Activated CD8-positive, alpha-beta memory T cell treated with anti-CD3 and anti-CD28 coated beads for 48 hours (primary cell): Measurements from ENCODE around the gene COQ8B.
A peak's percentile ranks its signal among the peaks of the same experiment; 100 is the strongest.

ENCODE experiments used
- DNase-seq, 3 experiments: peaks; one replicate each; pipeline ENCODE4 v3.0.0-alpha.2; 2020; ENCODE audit warnings: low read depth in 2 of 3, low spot score in 2 of 3

COQ8B gene

DNA sequence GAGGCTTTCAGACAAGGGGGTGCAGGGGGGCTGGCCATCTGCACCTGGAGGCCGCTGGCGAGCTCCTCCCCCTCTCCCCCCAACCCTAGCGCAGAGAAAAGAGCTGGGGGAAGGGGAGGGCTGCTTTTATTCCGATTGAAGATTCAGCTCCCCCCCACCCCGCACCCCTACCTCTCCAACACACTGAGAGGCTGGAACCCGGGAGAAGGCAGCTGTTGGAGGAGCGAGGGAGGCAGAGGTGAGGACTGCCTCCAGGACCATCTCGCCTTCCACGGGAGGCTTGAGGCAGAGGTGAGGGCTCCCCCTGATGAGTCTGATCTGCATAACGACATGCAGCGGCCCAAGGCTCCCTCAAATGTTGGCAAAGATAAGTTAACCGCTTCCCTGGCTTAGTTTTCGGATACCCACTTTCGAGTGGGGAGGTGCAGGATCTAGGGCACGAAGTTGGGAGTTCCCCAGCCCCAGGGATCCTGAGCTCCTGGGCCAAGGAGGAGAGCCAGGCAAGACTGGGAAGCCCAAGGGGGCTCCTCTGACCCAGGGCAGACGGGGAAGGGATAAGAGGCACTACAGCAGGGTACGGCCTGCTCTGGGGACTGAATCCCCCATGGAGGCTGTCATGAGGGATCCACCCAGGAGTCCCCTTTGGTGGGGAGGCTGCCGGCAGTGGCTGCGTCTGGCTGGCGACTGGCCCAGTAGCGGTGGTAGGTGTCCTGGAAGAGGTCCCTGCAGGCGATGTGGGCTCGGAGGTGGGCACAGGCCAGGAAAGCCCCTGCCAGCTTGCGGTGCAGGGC lies 25.1 kb downstream of the COQ8B start:
- DNase-seq, result no peak

DNA sequence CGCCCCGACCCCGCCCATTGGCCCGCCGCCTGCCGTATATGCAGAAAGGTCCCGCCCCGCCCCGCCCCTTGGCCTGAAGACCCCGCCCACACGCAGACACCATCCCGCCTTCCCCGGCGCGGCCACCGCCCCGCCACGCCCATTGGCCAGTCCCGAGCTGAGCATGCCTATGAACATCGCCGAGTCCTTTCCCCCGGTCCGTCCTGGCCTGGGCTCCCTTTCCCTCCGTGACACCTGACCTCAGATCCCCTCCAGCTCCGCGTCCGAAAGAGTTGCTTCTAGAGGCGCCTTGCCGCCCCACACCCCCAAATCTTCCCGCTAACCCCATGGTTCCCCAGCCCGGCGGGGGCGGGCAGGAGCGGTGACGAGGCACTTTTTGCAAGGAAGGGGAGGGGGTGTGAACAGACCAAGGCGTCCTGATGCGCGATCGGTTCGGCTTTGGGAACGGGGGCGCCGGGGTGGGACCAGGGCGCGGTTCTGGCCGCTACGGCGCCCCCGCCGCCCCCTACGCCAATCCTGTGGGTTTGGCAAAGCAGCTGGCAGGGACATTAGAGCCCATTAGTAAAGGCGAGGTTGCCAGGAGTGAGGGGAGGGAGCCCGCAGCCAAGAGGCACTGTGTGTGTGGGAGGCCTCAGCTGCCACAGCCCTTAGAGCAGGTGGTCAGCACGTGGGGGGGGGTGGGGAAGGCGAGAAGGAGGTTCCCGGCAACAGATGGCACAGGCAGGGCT lies 25.8 kb downstream of the COQ8B start:
- DNase-seq, result peak; percentile 77 to 87 (median 79)

DNA sequence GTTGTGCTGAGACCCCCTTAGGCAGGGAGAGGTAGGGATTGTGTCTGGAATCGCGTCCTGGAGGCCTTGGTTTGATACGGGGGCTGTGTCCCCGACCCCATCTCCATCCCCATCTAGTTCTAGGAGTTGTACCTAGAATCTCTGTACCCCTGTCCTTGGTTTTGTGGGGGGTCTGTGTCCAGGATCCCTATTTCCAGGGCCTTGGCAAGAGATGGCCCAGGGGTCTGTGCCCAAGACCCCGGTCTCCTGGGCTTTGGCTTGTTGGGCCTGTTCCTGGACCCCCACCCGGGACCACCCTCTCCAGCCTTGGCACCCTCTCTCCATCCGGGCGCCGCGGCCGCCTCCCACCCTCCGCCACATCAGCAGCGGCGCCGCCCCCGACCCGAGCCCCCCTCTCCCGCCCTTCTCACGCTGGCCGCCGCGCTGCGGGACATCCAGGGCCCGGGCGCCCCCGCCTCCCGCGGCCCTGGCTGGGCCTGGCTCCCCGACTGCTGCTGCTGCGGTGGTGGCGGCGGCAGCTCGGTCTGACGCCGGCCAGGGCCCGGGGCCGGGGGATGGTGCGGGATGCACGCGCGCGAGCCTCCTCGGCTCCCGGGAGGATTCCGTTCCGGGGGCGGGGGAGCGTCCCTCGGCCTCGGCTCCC lies 26.5 kb downstream of the COQ8B start, which contains the start of gene NUMBL:
TSS of gene NUMBL (minus strand) at position 602 of the 643 bp plus-strand sequence. CDS start at position 434, 168 bp downstream.
- DNase-seq, result no peak

DNA sequence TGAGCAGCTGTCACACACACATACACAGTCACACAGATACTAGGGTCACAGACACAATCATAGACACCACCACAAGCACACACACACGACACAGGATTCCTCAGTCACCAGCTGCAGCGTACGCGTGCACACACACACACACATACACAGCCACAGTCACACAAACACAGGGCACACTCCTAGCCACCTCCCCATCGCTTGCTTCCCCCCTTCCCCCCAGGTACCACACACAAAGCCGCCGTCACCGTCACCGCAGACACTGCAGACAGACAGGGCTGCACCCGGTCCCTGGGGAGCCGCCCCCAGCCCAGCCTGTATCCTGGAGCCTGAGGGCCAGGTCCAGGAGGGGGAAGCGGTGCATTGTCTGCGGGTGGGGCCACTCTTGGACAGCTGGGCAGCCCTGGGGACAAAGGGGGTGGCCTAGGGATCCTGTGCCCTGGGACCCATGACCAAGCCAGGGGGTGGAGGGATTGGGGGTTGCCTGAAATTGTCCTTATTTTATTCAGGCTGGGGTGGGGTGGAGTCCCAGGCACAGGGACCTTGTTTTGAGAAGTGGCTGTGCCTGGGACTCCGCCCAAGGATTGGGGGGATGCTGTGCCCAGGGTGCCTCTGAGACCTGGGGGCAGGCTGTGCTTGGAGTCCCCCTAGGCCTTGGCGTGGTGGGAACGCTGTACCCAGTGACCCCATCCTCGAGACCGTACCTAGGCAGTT lies 27.2 kb downstream of the COQ8B start:
- DNase-seq, result no peak

DNA sequence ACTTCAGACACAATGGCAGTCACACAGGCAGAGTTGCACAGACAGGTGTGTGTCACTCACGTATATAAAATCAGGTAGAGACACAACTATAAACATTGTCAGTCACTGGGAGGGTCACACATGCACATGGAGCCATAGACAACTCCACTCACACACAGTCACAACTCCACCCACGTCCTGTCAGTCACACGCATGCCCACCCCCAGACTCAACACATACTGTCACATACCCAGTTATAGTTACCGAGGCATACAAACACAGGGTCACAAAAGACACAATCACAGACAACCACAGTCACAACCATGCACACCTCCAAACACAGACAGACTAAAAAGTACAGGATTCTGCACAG lies 27.7 kb downstream of the COQ8B start:
- no peak for DNase-seq

DNA sequence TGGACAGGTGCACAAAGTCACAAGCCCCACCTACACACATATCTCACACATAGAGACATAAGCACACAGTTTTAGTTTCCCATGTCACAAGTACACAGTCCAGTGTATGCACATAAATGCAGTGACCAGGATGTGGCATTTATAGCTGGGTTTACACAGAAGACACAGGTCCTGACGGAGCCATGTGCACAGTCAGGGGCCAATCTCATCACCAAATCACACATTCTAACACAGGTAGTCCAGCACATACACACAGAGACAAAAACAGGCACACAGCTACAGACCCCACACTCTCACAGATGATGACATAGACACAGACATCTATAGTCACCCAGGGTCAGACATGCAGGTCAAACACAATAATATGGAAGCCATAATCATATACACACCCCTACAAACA lies 28.4 kb downstream of the COQ8B start:
- no peak for DNase-seq

DNA sequence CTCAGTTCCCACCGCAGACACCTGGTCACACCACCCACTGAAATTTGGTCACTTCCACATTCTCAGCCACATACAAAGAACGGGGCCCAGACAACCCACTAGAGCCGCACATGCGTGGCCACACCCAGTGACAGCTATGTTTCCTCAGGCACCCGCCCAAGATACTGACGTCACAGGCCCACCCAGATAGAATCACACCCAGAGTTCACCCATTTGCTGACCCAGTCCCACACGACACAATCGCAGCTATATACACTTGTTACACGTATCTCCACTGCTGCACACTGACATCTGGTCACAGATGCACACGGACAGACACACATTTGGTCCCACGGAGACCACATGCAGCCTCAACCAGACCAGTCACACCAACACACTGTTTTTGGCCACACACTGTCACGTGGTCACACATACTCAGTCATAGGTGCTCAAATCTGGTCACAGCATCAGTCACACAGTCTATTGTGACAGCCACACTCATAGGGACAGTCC lies 29.1 kb downstream of the COQ8B start:
- DNase-seq, result no peak

DNA sequence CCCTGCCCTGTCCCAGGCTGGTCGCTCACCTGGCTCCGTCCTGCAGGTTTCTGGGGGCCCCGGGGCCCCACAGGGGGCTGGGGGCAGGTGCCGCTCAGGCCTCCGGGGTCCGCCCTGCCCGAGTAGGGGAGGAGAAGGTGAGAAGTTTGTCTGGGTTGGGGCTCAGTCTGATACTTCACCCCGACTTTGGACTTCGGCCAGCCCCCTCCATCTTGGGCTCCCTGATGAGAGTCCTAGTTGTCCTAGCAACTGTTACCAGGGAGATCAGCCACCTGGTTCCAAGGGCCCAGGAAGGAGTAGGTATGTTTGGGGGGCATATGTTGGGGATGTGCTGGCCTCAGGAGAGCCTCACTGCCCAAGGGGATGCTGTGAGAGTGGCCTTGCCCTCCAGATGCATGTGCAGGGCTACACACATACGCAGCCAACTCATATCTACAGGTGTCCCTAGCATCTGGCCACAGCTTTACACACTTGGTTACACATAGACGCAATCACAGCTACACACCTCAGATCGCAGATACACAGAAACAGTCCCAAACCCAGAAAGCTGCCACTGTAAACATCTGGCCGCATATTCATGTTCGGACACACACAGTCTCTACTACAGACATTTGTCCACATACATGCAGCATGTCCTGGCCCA lies 29.7 kb downstream of the COQ8B start:
- DNase-seq, result no peak

DNA sequence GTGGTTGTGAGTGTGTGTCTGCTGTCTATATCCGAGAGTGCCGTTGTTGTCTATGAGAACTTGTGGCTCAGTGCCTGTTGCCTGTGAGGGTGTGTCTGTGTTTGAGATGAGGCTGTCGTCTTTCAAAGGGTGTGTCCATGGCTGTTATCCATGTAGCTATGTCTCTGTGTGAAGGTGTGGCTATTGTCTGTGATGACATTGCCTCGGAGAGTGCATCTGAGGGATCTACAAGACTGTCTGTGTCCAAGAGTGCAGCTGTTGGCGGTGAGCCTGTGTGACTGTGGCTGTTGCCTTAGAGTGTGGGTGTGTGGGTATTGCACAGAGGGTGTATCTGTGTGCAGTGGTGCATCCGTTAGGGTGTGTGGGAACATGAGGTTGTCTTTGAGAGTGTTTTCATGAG lies 31.1 kb downstream of the COQ8B start:
- no peak for DNase-seq

DNA sequence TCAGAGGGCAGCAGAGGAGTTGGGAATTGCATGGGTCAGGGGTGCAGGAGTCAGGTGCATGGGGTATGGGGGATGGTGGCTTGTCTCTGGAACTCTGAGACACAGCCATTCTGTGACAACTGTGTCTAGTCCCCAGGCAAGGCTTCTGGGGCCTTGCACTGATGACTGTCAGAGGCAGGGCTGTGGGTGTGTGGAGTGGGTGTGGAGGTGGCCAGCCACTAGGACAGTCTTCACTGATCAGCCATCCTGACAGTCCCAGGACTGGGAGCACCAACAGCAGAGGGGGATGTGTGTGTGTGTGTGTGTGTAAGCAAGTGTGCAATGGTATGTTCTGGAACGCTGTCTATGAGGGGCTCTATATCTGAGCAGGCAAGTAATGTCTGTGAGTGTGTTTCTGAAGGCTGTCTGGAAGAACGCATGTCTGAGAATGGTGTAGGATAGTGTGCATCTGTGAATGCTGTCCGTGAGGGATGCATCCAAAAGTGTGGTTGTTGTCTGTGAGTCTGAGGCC lies 31.6 kb downstream of the COQ8B start:
- no peak for DNase-seq

DNA sequence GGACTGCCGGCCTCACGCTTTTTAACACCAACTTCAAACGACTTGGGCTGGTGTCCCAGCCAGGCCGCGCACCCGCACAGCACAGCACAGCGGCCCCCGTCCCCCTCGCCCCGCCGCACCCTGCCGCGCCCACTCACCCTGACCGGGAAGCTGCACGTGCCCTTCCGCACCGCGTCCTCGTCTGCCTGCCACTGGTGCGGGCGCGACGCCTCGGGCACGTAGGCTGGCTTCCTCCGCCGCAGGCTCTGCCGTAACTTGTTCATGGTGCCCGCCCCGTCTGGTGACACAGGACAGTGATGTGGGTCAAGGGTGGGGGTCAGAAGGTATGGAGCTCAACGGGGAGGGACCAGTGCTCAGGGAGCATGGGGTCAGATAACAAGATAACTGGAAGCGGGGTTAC lies 32.4 kb downstream of the COQ8B start:
- DNase-seq, result no peak

DNA sequence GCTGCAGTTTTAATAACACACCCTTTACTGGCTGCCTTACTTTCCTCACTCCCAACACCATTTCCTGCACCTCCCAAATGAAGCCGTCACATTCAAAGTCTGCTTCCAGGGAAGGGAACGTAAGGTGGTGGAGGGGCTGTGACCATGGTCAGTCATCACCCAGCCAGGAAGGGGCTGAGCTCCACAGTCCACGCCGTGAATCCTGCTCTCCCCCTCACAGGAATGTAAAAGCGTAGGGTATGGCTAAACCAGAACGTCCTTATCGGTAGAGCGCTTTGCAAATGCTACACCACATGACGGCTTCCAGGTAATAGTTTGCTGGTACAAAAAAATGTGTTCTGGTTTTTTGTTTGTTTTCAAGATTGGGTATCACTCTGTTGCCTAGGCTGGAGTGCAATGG lies 33.2 kb downstream of the COQ8B start:
- DNase-seq, result no peak

DNA sequence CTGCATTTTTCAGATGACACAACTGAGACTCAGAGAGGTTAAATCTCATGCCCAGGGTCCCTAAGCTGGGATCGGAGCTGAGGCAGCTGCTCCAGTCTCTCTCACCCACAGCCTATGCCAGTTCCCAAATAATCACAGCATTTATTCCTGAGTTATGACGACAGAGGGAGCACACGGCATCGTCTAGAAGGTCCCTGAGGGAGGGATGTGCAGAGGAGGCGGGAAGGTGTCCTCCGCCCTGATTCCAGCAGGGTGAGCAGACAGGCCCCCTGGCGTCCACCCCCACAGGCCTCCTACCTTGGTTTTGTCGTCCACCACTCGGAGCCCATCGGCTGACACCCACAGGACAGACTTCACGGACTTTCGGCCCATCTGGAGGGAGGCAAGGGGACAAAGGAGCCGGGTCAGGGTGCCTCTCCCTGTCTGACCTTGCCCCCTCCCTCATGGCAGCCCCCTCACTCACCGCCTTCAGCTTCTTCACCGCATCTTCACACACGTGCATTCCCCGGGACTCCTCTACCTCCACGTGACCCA lies 34.2 kb downstream of the COQ8B start:
- DNase-seq, result no peak

DNA sequence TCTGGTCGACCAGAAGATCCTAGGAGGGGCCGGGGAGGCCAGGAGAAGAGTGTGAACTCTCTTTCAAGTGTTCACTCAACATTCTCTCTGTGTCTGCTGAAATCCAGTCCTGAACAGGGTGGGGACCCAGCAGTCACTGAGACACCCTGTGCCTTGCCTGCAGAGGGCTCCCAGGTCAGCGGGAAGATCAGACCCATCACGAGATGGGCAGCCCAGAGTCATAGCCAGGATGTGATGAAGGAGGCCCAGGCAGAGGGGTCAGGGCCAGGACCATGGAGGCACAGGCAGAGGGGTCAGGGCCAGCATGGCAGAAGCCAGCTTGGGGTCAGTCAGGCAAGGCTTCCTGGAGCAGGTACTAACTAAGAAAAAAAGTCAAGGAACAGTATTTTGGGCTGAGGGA lies 35.6 kb downstream of the COQ8B start:
- no peak for DNase-seq

DNA sequence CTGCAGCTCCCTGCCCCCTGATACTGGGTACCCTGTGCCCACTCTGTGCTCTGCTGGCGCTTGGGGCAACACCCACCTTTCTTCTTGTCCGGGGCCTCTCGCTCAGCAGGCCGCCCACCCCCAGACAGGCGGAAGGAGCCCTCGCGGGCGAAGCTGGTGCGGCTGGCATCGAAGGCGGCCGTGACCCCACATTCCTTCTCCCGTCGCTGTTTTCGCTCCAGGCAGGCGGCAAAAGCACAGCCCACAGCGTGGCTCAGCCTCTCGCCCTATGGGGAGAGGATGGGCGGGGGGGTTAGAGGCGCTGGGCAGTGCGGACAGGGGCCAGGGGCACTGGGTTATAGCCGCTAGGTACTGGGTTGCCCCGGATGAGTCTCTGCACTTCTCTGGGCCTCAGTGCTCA lies 39.5 kb downstream of the COQ8B start:
- no peak for DNase-seq

DNA sequence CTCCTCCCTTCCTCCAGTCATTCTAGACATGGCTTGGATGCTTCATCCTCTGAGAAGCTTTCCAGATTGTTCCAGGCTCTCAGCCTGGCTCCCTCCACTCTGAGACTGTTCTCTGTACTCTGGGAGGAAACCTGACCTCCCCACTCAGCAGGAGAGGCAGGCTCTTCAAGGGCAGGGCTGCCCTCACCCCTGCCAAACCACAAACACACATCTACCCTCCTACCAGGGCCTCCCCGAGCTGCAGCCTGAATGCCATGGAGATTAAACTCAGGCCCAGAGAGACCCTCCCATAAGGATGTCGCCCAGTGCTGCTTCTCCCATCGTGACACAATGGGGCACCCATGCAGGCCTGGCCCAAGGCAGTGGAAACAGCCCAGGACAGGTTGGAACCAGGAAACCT lies 42.4 kb downstream of the COQ8B start:
- no peak for DNase-seq

DNA sequence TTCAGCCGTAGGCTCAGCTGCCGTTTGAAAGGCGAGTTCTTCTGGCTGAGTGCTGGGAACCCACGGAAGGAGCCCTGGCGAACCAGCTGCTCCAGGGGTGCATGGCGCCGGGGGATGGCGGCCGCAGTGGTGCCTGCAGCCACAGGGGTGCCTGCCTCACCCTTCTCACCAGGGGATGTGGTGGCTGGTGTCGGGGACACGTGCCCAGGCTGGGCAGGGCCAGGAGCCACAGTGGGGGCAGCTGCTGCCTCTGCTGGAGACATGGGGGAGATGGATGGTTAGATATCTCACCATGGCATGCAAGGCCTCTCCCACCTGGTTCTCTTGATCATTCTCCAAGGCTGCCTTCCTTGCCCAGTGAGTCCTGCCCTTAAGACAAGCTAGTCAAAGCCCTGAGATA lies 43.3 kb downstream of the COQ8B start:
- DNase-seq, result no peak

DNA sequence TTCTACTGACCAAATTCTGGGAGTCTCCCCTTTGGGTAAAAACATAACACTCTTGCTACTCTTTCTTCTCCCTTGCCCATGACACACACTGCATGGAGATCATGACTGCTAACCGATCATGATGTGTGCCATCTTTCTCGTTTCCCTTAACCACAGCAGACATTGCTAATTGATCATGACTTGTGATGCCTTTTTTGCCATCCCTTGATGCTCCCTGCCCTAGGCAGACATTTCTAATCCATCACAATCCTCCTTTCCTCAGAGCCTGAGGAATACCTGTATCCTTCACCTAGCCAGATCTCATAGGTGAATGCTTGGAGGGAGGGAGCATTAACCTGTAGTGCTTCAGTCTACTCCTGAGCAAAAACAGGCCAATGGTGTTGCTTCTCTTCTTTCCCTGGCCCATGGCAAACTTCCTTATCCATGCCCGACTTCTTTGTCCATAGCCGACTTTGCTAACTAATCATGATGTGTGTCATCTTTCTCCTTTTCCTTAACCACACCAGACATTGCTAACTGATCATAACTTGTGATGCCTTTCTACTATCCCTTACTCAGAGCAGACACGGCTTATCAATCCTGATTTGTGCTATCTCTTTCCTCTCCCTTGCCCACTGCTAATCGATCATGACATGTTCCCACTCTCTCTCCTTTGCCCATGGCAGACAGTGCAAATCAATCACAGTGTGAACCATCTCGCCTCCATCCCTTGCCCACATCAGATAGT lies 44.0 kb downstream of the COQ8B start:
- DNase-seq, result no peak

DNA sequence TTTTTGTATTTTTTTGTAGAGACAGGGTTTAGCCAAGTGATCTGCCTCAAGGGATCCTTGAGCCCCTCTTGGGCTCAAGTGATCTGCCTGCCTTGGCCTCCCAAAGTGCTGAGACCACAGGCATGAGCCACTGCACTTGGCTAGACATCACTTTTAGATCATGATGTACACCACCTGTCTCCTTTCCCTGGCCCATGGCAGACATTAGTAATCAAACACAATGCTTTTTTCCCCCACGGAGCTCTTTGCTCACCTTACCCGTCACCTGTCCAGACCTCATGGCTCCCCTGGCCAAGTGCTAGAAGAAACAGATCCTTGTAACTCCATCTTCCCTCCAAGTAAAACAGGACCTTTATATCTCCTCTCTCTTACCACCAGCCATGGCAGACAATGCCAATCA lies 44.6 kb downstream of the COQ8B start:
- no peak for DNase-seq

DNA sequence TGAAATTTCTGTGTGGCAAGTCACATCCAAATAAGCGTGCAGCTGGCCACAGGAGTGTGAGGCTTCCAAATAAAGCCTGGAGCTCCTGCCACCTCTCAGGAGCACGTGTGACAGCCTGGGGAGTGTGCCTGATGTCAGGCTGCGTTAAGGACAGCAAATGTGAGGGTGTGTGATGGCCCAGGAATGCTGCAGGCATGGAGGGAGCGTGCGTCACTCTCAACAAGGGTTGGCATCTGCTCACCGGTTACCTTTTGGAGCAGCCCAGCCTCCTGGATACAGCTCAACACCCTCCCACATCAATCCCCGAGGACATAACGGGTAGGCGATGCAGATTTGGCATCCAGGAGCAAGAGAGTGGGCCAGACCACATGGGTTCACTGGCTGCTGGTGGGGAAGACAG lies 45.3 kb downstream of the COQ8B start:
- DNase-seq, result no peak
